GM12892 (cell line): ENCODE data around the gene CHAC2. TPM values are rescaled to one million over a fixed set of nuclear protein-coding genes. Genes with fewer than 3 reads are reported as not detected.
"Not testable (repeated sequence)": the region's sequence is repeated elsewhere in the genome, so short reads cannot be mapped to it uniquely, and the experiment has no call there.

ENCODE experiments used
- DNase-seq: peaks from one replicate; pipeline ENCODE4 v3.0.0; 2011; ENCODE audit not compliant: insufficient read length
- FAIRE-seq: peaks from 2 replicates; lab custom pipeline; 2011; peaks lifted over from hg19 to GRCh38; lab: Jason Lieb, UNC
- POLR2A ChIP-seq: IDR thresholded peaks from 2 replicates; pipeline ENCODE4 v1.6.1; 2011; ENCODE audit warnings: low read depth, low read length, control low read depth
- POLR2AphosphoS5 ChIP-seq: IDR thresholded peaks from 2 replicates; pipeline ENCODE4 v1.6.1; 2011; ENCODE audit warnings: low read depth, low read length, control low read depth
- TAF1 ChIP-seq: IDR thresholded peaks from 2 replicates; pipeline ENCODE4 v1.6.1; 2011; ENCODE audit warnings: low read depth, mild to moderate bottlenecking, control low read depth, low read length, borderline replicate concordance
- polyA plus RNA-seq: library from polyadenylated mRNA; unstranded; fragments of >200 nt; gene quantifications from one replicate; pipeline ENCODE4 v1.2.1, GENCODE V29; 2012; ENCODE audit warnings: missing spikeins, inconsistent platforms; ENCODE audit not compliant: missing spikeins

The CHAC2 gene
- polyA plus RNA-seq, result 14.4 TPM

DNA sequence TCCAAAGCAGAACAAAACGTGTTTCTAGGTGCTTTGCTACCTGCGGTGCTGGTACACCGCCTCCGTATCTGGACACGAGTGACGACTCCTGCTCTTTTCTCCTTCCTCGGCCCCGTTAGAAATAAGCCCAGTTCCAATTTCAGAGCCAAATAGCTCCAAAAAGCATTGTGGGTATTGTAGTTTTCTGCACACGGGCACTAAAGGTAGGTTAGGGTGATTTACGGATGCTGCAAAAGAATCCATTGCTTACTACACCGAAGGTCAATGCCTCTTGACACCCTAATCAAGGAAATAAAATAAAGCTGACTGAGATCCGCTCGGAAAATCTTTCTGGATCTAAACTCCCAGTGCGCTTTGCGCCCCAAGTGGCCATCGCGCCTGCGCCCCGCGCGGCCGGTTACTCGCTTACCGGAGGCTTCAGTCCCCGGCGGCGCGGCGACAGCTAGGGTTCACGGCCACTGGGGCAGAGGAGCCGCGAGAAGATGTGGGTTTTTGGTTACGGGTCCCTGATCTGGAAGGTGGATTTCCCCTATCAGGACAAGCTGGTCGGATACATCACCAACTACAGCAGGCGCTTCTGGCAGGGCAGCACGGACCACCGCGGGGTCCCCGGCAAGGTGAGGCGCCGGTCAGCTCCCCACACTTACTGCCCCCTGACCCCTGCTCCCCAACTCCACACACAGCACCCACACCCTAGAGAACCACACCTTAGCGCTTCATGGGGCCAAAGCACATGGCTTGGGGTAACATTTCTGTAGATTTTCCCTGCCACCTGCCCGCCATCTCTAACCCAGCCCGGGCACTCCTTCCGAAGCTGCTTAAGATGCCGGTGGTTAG lies at the start of gene CHAC2:
TSS of gene CHAC2 (plus strand) at position 400 of the 837 bp plus-strand sequence. CDS start at position 483, 83 bp downstream.
- peak; percentile 66 for DNase-seq
- TF ChIP-seq TAF1, result peak; percentile 61; the same call in 1 of the 2 replicates
- peak; percentile 93 for TF ChIP-seq POLR2AphosphoS5
- TF ChIP-seq POLR2A, result peak; percentile 86; the same call in 1 of the 2 replicates
- peak; percentile 95 for FAIRE-seq

DNA sequence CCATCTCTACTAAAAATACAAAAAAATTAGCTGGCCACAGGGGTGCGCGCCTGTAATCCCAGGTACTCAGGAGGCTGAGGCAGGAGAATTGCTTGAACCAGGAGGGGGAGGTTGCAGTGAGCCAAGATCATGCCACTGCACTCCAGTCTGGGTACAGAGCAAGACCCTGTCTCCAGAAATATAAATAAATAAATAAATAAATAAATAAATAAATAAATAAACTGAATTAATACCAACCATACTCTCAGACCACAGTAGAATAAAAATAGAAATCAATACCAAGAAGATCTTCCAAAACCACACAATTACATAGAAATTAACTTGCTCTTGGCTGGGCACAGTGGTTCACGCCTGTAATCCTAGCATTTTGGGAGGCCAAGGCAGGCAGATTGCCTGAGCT lies 46.7 kb upstream of the CHAC2 start:
- FAIRE-seq, DNase-seq: not testable (repeated sequence)

DNA sequence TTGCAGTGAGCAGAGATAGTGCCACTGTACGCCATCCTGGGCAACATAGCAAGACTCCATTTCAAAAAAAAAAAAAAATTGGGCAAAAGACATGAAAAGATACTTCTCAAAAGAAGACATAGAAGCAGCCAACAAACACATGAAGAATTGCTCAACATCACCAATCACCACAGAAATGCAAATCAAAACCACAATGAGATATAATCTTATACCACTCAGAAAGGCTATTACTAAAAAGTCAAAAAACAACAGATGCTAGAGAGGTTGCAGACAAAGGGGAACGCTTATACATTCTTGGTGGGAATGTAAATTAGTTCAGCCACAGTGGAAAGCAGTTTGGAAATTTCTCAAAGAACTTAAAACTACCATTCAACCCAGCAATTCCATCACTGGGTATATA lies 43.1 kb upstream of the CHAC2 start:
- DNase-seq (no peak), FAIRE-seq (no peak)
- no peak for TF ChIP-seq POLR2AphosphoS5
- TF ChIP-seq TAF1, result no peak
- no peak for TF ChIP-seq POLR2A

DNA sequence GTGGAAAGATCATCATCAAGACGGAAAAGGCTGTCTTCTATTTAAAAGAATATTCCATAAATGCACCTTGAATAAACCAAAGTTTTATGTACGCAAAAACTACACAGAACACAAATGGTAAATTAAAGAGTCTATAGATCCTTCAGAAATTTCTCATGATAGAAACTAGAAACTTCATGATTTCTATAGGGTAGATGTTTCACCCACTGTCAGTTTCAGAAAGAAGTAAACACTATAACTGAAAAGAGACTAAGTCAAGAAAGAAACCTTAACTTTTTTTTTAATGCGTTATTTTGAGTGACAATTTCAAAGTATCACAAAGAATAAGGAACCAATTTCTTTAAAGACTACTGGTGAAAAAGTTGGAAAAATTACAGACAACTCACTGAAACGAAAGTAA lies 41.9 kb upstream of the CHAC2 start:
- no peak for FAIRE-seq
- no peak for DNase-seq
- TF ChIP-seq POLR2A (no peak), POLR2AphosphoS5 (no peak), TAF1 (no peak)

DNA sequence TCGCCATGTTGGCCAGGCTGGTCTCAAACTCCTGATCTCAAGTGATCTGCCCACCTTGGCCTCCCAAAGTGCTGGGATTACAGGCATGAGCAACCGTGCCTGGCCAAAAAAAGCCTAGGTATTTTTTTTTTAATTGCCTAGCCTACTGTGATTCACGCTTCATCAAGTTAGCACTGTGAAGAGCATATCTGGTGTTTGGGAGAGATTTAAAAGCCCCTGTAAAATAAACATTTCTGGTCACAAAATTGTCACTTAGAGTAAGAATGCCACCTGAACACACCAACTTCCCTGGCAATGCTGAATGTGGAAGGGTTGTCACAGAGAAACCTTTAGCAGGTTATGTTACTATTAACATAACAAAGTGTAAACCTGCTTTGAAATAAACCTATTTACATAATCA lies 39.7 kb upstream of the CHAC2 start:
- DNase-seq (no peak), FAIRE-seq (no peak)
- TF ChIP-seq POLR2A (no peak), POLR2AphosphoS5 (no peak), TAF1 (no peak)

DNA sequence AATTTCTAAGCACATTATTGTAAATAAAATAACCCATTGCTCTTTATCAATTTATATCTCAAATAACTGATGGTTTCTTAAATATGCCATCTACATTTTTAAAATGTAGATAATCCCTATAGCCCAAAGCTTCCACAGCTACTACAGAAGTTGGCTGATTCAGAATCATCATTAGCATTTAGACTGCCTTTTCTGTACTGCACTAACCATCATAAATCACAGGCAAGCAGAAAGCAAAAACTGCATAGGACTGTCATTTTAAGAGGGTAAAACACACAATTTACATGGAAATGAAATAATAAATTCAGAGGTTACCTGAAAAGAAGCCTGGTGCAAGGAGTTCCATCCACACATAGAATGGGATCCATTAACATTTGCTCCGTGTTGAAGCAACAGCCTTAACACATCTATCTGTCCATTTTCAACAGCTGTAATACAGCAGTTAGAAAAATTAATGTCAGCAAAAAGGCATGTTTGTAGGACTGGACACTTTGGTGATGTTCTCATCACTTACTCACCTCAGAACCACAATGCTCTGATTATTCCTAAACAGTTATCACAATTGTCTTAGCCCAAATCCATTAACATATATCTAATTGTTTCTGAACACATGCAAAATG lies 38.4 kb upstream of the CHAC2 start:
- FAIRE-seq, result no peak
- DNase-seq, result no peak
- no peak for TF ChIP-seq POLR2A
- TF ChIP-seq POLR2AphosphoS5, result no peak
- no peak for TF ChIP-seq TAF1

- no peak for TF ChIP-seq POLR2A
- no peak for FAIRE-seq
- no peak for DNase-seq
These were observed 30.5 kb upstream of the CHAC2 start for GRCh38 chr2:53737091-53737490.

- TF ChIP-seq POLR2A (no peak), POLR2AphosphoS5 (no peak), TAF1 (no peak)
- DNase-seq (no peak), FAIRE-seq (no peak)
These were observed 28.6 kb upstream of the CHAC2 start for GRCh38 chr2:53739032-53739431.

DNA sequence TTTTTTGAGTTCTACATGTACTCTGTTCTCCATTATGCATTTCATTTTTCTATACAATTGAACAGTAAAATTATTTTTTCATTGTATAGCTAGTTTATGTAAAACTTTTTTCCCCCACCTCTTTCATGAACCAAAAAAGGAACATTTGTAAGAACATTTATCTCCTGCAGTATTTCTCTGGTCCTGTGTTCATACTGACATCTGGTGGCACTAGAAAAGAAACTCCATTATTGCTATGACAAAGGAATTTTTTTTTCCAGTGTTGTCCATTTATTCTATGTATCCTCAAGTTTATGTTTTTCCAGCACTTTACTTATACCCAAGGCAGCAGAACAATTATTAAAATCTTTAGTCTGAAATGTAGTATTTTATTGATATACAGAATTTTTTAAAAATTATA lies 27.4 kb upstream of the CHAC2 start:
- FAIRE-seq (no peak), DNase-seq (no peak)

DNA sequence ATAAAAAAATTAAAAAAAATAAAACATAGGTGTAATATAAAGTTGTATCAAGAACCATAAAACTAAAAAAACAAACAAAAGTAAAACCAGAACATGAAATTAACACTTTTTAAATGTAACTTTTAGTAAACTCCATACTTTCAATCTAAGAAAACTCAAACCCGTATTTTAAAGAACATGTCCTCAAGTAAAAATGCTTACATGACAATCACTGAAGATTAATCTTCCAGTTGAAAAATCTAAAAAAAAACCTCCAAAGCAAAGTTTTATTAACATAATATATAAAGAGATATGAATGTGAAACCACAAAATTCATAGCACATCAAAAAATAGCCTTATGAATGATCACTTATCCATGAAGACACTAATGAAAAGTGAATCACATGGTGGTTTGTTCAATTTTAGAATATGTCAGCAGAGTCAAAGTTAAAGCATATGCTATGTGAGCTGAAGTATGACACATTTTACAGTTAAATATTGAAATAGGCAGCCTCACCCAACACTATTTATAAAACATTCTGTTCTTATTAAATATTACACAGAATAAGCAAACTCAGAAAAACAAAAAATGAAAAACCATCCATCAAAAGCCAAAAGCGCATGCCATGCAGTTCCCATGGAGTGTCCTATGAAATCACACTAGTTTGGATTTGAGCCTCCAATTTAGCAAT lies 23.1 kb upstream of the CHAC2 start:
- FAIRE-seq, result no peak
- TF ChIP-seq TAF1, result no peak
- no peak for TF ChIP-seq POLR2AphosphoS5
- no peak for TF ChIP-seq POLR2A
- no peak for DNase-seq

More for the DNA sequence above, 27.4 kb upstream of the CHAC2 start:
- no peak for TF ChIP-seq POLR2AphosphoS5
- no peak for TF ChIP-seq POLR2A
- TF ChIP-seq TAF1, result no peak

DNA sequence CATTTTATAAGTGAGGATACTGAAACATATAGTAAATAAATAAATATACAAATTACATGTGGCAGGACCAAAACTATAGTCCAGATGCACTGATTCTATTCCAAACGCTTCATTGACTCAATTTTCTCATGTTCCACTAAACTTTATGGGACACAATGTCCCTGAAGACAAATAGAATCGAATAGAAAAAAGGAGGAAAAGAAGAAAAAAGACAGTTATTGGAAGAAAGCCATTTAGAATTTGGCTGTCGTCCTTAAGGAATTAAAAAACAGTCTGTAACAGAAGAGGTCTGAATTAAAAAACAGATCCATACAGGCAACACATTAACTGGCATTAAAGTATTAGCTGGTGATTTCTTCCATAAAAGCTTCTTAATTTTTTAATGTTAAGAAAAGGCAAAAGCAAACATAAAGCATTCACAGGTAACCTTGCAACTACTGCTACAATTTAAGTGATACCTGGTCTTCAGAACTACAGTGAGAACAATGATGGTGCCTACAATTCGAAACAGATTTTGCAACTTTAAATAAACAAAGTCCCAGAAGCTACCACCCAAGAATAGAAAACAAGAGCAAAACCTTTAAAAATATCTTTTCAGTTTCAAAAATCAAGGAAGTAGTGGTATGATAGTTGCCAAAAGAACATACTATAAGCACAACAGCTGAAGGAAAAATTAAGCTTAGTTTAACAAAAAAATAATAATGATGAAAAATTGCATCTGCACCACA lies 17.4 kb upstream of the CHAC2 start:
- FAIRE-seq (no peak), DNase-seq (no peak)
- TF ChIP-seq POLR2A (no peak), POLR2AphosphoS5 (no peak), TAF1 (no peak)
